GM19023 (cell line): Measurements from ENCODE around the gene ABLIM1.

ENCODE experiments used
- ATAC-seq: cut with Tn5 transposase; IDR thresholded peaks from one replicate; pipeline ENCODE4 v1.9.1; 2021; ENCODE audit warnings: mild to moderate bottlenecking, moderate library complexity; ENCODE audit not compliant: unreplicated experiment

Gene ABLIM1

GRCh38 chr10:114593240-114593792 lies 64.8 kb downstream of the ABLIM1 start:
- ATAC-seq = no peak

DNA sequence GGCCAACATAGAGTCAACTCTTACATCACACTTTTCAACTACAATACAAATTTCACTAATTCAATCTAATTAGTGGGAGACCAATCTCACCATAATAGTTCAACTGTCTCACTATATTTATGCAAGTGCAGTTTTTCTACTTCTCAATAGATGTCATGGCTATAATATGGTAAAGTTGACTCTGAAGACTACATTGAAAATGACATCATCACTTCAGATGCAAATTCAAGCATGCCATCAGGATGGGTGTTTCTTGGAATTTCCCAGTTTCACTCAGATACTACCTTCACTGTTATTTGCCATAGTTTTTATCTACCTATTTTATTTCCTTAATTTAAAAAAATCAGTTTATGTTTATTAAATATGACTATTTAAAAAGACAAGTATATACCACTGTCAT lies 67.1 kb downstream of the ABLIM1 start:
- no peak for ATAC-seq

GRCh38 chr10:114584419-114584818 lies 73.7 kb downstream of the ABLIM1 start:
- ATAC-seq = no peak

- ATAC-seq = no peak
Measured at GRCh38 chr10:114581071-114581470, 77.0 kb downstream of the ABLIM1 start.

GRCh38 chr10:114577133-114577532 lies 80.9 kb downstream of the ABLIM1 start:
- ATAC-seq = no peak

DNA sequence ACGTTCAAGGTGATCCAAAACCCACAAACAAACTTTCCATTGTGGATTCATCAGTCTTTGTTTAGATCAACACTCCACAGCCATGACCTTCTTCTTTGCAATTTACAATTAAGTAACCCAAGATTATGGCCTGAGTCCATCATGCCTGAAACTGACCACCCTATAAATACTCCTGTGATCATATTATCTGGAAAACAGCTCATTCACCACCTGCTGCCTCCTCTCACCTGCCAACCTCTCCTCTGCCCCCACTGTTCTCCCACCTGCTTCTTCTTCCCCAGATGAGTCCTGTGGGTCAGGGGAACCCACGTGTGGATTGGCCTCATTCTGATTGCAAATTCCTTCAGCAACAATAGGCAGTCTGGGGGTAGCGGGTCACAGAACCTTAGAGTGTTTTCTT lies 81.4 kb downstream of the ABLIM1 start:
- ATAC-seq = no peak

GRCh38 chr10:114576132-114576487 lies 82.0 kb downstream of the ABLIM1 start:
- no peak for ATAC-seq

DNA sequence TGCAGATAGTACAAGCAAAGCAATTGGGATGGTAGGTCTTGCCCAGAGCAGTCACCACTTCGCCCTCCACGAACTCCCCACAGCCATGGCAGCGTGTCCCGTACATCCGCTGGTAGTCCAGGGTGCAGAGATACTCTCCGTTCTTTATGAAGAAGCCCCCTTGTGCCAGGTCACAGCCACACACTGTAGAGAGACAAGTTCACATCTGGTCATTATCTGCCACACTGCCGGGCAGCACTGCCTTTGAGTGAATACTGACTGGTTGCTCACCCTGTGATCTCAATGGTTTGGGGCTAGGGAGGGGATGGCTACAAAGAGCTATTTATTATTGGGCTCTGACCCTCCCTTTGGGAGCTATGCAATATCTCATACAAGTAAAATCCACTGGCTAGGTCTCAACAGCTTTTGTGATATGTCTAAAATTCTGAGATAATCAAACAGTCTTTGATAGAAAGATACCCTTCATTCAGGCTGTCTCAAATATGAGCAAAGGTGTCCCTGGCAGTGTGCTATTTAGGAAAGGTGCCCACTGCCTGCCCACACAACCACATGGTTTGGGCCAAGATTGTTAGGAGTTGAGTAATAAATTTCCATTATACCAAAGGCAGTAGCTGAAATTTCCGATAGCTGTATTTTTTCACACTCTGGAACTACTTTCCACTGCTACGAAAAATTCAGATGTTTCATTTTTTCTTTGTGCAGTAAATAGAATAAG lies 82.5 kb downstream of the ABLIM1 start:
- no peak for ATAC-seq

- ATAC-seq = no peak
Measured at GRCh38 chr10:114573330-114574045, 84.6 kb downstream of the ABLIM1 start.

DNA sequence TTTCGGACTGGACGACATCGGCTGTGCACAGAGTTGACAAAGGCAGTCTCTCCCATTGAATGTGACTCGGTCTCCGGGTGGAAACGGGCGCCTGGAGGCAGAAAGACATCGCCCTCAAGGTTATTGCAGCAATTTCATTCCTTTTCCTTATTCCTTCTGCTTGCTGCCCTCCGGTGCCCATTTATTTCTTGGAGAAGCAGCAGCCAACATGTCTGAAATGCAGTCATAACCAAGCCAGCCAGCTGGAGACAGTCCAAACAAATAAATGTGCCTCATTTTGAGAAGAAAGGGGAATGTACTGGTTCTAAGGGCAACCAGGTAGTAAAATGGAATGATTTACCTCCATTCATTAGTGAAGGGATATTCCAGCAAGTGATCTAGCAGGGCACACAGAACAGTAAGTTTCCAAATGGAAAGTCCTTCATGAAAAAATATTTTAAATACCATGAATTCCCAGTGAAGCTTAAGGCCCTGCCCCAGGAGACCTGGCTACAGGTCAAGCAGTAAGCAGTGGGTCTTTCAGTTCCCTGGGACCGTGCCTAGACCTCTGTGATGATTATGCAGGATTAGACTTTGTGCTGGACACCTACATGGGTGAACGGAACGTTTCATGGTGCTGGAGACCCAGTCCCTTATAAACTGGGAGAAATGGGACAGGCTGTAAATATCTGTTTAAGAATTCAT lies 86.6 kb downstream of the ABLIM1 start:
- no peak for ATAC-seq

GRCh38 chr10:114566064-114566463 lies 92.0 kb downstream of the ABLIM1 start:
- no peak for ATAC-seq

GRCh38 chr10:114565066-114565465 lies 93.0 kb downstream of the ABLIM1 start:
- no peak for ATAC-seq

DNA sequence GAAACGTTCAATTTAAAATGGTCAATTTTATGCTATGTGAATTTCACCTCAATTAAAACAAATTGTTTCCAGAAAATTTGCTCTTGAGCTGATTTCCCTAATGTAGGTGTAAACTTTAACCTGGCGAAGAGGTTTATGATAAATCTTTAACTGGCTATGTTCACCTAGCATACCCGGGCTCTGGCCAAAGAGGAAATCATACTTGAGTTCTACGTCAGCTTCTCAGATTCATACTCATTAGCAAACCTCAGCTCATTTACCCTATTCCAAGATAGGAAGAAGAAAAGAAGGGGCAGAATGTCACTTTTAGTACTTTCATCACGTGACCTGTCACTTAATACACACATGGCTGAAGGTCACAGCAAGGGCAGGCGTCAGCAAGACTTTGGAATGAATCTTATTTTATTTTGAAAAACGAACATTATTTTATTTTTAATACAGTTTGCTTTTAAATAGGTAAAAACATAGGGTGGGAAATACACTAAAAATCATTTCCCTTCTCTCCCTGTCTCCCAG lies 97.0 kb downstream of the ABLIM1 start:
- ATAC-seq = no peak

DNA sequence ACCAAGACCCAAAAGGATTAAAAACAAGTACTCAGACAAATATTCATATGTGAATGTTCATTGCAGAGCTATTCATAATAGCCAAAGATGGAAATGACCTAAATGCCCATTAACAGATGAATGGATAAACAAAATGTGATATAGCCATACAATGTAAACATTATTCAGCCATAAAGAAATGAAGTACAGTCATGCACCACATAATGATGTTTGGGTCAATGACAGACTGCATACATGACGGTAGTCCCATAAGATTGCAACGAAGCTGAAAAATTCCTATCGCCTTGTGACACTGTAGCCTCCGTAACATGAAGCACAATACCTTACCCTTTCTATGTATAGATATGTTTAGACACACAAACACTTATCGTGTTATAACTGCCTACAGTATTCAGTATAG lies 97.9 kb downstream of the ABLIM1 start:
- ATAC-seq = no peak

DNA sequence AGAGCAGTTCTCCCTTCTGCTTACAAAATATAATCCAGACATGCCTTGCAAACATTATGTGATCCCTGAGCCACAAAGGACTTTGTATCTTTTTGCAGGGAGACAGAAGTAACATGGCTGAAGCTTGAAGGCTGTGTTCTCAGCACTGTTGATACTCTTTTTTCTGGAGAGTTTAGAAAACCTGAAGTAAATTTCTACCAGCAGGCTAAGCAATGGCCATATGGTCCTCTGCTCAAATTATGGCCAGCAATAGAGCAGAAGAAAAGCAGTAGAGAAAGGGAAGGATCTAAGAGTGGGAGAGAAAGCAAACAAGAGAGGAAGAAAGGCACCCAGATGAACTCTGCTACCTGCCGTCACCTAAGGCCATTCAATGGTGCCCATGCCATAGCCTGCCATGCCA lies 98.4 kb downstream of the ABLIM1 start:
- no peak for ATAC-seq

- ATAC-seq = no peak
Measured at GRCh38 chr10:114557854-114558253, 100.2 kb downstream of the ABLIM1 start.

GRCh38 chr10:114556236-114557122 lies 101.6 kb downstream of the ABLIM1 start:
- no peak for ATAC-seq

DNA sequence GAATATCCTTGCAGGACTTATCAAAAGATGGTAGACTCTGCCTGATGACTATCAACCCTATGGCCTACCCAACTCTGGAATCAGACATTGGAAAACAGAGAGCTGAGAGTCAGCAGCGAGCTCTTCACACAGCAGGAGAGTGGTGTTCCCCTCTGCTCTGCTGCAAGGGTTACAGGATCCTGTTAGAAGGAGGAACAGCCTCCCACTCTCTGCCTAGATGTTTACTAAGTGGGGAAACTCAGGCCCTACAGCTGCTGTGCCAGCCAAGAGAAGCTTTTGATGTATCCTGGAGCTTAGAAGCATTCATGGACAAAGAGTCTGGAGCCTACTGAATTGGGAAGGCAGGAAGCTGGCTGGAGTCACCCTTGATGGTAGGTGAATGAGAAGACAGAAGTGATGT lies 104.6 kb downstream of the ABLIM1 start:
- ATAC-seq = no peak

GRCh38 chr10:114552050-114552449 lies 106.0 kb downstream of the ABLIM1 start:
- ATAC-seq = no peak

- ATAC-seq = no peak
Measured at GRCh38 chr10:114551636-114551972, 106.5 kb downstream of the ABLIM1 start.
